MM.1S (cell line): ENCODE data around the gene ANK2.

Source experiments
- EZH2 ChIP-seq: fragments of 300-600 bp; sonication (generic); optimal IDR thresholded peaks from 2 replicates; pipeline ENCODE3; 2017; ENCODE audit warnings: low read depth, mild to moderate bottlenecking, antibody characterized with exemption, low read length, mixed read lengths
- EZH2phosphoT487 ChIP-seq: fragments of 300-600 bp; sonication (generic); IDR thresholded peaks from 2 replicates; pipeline ENCODE4 v1.6.1; 2018; ENCODE audit warnings: antibody characterized with exemption, low read length
- TF ChIP-seq, protein P1 (sequence below): fragments of 300-600 bp; sonication (generic); IDR thresholded peaks from 2 replicates; pipeline ENCODE4 v1.5.1; 2016; ENCODE audit warnings: antibody characterized with exemption, low read length, mixed read lengths

DNA sequence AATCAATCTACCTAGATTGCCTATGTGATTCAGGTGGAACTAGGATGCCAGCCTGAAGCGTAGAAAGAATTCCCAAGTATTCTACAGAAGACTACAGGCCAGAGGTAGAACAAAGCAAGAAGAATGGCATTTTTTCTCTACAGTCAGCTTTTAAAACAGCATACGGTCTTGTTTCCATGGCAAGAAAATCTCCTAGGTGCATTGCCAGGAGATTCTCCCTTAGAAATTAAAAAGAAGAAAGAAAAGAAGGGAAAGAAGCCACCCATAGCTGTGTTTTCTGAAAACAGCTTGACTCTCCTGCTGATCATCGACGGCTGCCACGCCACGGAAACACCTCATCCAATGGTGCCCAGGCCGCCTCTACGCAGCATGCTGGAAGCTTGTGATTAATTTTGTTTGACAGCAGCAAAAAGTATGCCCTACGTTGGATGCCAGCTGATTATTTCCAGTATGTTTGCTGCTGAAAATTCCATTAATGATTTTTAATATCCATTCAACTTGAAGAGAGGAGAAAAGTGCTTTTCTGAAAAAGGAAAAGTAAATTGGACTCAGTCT is 24.1 kb downstream of the ANK2 start:
- TF ChIP-seq EZH2 (no peak), EZH2phosphoT487 (no peak)
- TF ChIP-seq, protein P1, sequence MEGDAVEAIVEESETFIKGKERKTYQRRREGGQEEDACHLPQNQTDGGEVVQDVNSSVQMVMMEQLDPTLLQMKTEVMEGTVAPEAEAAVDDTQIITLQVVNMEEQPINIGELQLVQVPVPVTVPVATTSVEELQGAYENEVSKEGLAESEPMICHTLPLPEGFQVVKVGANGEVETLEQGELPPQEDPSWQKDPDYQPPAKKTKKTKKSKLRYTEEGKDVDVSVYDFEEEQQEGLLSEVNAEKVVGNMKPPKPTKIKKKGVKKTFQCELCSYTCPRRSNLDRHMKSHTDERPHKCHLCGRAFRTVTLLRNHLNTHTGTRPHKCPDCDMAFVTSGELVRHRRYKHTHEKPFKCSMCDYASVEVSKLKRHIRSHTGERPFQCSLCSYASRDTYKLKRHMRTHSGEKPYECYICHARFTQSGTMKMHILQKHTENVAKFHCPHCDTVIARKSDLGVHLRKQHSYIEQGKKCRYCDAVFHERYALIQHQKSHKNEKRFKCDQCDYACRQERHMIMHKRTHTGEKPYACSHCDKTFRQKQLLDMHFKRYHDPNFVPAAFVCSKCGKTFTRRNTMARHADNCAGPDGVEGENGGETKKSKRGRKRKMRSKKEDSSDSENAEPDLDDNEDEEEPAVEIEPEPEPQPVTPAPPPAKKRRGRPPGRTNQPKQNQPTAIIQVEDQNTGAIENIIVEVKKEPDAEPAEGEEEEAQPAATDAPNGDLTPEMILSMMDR: no peak
